Loucy (cell line): Measurements from ENCODE around the gene ZNF385D.

ENCODE experiments used
- H2AFZ ChIP-seq: fragments of 200-600 bp; sonication (generic); 2 replicates; pipeline ENCODE4 v1.6.0; 2016; ENCODE audit warnings: antibody characterized with exemption, mild to moderate bottlenecking, low read length, moderate library complexity
- H3F3A ChIP-seq: fragments of 200-600 bp; 2 replicates; pipeline ENCODE4 v1.6.0; 2016; ENCODE audit warnings: antibody characterized with exemption, low read depth, mild to moderate bottlenecking
- H3K27me3 ChIP-seq: fragments of 200-600 bp; sonication (generic); 2 replicates; pipeline ENCODE4 v1.6.1; 2014; ENCODE audit warnings: low read length, mild to moderate bottlenecking; ENCODE audit not compliant: insufficient read depth, poor library complexity, severe bottlenecking
- H3K36me3 ChIP-seq: fragments of 200-600 bp; sonication (generic); 2 replicates; pipeline ENCODE4 v1.6.1; 2016; ENCODE audit warnings: low read length; ENCODE audit not compliant: insufficient read depth
- H3K4me1 ChIP-seq: fragments of 200-600 bp; sonication (generic); 2 replicates; pipeline ENCODE4 v1.5.1; 2014; ENCODE audit warnings: low read length, mild to moderate bottlenecking; ENCODE audit not compliant: insufficient read depth, poor library complexity, severe bottlenecking
- H3K4me2 ChIP-seq: fragments of 200-600 bp; sonication (generic); 2 replicates; pipeline ENCODE4 v1.6.0; 2014; ENCODE audit warnings: antibody characterized with exemption, low read length, low read depth, mild to moderate bottlenecking; ENCODE audit not compliant: poor library complexity, severe bottlenecking
- H3K4me3 ChIP-seq: fragments of 200-600 bp; sonication (generic); 2 replicates; pipeline ENCODE4 v1.5.1; 2014; ENCODE audit warnings: low read length, mild to moderate bottlenecking, mixed read lengths; ENCODE audit not compliant: poor library complexity, severe bottlenecking
- H3K79me2 ChIP-seq: fragments of 200-600 bp; sonication (generic); 2 replicates; pipeline ENCODE4 v1.6.1; 2014; ENCODE audit warnings: low read length; ENCODE audit not compliant: insufficient read depth
- H3K9ac ChIP-seq: fragments of 200-600 bp; sonication (generic); 2 replicates; pipeline ENCODE4 v1.6.0; 2014; ENCODE audit warnings: mild to moderate bottlenecking, low read depth, low read length, moderate library complexity; ENCODE audit not compliant: poor library complexity, severe bottlenecking
- H3K9me2 ChIP-seq: fragments of 200-600 bp; sonication (generic); replicated peaks from 2 replicates; pipeline ENCODE4 v1.6.1; 2016; ENCODE audit warnings: low read depth, low read length, mixed read lengths
- H3K9me3 ChIP-seq: fragments of 200-600 bp; sonication (generic); 2 replicates; pipeline ENCODE4 v1.6.1; 2014; ENCODE audit warnings: mild to moderate bottlenecking, antibody characterized with exemption, low read length, low read depth; ENCODE audit not compliant: insufficient read depth
- H4K20me1 ChIP-seq: fragments of 200-600 bp; sonication (generic); 2 replicates; pipeline ENCODE4 v1.6.0; 2014; ENCODE audit warnings: antibody characterized with exemption, low read length, mild to moderate bottlenecking; ENCODE audit not compliant: insufficient read depth, poor library complexity, severe bottlenecking
- CTCF ChIP-seq: fragments of 200-600 bp; sonication (generic); conservative IDR thresholded peaks from 2 replicates; pipeline ENCODE4 v1.5.1; 2014; ENCODE audit warnings: mild to moderate bottlenecking, antibody characterized with exemption, low read length
- EZH2phosphoT487 ChIP-seq: fragments of 200-600 bp; IDR thresholded peaks from 2 replicates; pipeline ENCODE4 v1.6.1; 2018; ENCODE audit warnings: antibody characterized with exemption, mild to moderate bottlenecking, moderate library complexity, borderline replicate concordance

ZNF385D gene

DNA sequence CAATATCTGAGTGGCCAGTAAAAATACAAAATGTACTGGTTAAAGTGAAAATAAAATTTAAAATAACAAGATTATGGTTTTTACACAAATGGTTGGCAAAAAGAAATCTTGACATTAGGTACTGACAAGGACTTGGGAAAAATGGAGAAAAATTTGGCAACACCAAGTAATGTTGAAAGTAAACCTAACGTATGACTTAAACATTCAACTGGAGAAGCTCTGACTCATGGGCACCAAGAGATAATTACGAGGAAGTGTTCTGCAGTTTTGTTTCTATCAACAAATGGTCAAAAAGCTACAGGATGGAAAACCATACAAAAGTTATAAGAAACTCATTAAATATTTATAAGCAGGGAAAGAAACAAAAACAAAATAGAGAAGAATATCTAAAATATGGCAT is 177.7 kb downstream of the ZNF385D start:
- Histone ChIP-seq H3K36me3 (no peaks in the 10 kb centered on the region), H3K79me2 (no peaks in the 10 kb centered on the region), H4K20me1 (no peaks in the 10 kb centered on the region), H3K9me3 (no peaks in the 10 kb centered on the region), H3K9ac (no peak overlapping the region), H3K27me3 (no peaks in the 10 kb centered on the region), H3K9me2 (no peaks in the 10 kb centered on the region), H3K4me1 (no peaks in the 10 kb centered on the region), H2AFZ (no peak overlapping the region), H3K4me2 (no peak overlapping the region), H3F3A (no peaks in the 10 kb centered on the region), H3K4me3 (no peak overlapping the region)
- TF ChIP-seq EZH2phosphoT487 (no peak), CTCF (no peak)

DNA sequence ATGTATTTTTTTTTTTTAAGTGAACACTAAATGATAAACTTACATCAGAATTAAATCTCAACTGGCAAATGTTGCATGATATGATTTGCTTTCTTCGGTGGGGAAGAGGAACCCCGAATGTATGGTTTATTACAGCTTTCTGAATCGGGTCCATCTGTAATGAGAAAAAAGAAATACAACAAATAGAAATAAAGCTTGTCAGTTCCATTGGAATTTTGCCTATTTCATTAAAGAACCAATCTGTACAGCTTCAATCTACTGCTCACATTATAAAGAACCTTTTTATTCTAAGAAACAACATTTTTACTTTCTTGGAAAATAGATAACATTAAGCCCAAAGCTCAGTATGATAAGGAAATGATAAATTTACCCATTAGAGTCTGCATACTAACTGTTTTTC is 186.5 kb downstream of the ZNF385D start:
- TF ChIP-seq EZH2phosphoT487 (no peak), CTCF (no peak)
- no peak overlapping the region for H3K4me3 ChIP-seq
- H3K4me2 ChIP-seq: no peak overlapping the region

DNA sequence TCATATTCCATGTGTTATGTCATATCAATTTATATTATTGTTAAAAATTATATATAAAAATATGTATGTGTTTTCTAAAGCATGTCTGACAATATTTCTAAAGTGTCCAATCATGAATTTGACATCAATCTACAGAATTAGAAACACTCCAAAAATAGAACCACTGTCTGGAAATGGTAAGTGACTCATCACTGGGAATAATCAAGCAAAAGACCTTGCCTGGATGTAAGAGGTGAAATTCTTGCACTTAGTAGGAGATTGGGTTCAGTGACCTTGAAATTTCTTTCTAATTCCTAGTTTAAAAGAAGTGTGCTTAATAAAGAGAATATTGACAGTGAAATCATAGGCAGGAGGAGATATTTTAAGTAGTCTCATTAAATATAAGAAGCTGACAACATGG is 188.8 kb downstream of the ZNF385D start:
- no peaks in the 10 kb centered on the region for H3F3A ChIP-seq
- H3K36me3 ChIP-seq: no peaks in the 10 kb centered on the region
- H2AFZ ChIP-seq: no peak overlapping the region
- no peaks in the 10 kb centered on the region for H3K27me3 ChIP-seq
- no peaks in the 10 kb centered on the region for H3K4me1 ChIP-seq
- H3K4me2 ChIP-seq: no peak overlapping the region
- no peak overlapping the region for H3K4me3 ChIP-seq
- TF ChIP-seq EZH2phosphoT487: no peak
- TF ChIP-seq CTCF: no peak
- H4K20me1 ChIP-seq: no peaks in the 10 kb centered on the region
- no peaks in the 10 kb centered on the region for H3K79me2 ChIP-seq
- H3K9ac ChIP-seq: no peak overlapping the region
- H3K9me2 ChIP-seq: no peaks in the 10 kb centered on the region
- H3K9me3 ChIP-seq: no peaks in the 10 kb centered on the region

More for the DNA sequence above, 186.5 kb downstream of the ZNF385D start:
- Histone ChIP-seq H3K9me3 (no peaks in the 10 kb centered on the region), H3K79me2 (no peaks in the 10 kb centered on the region), H3K9ac (no peak overlapping the region), H4K20me1 (no peaks in the 10 kb centered on the region), H3K4me1 (no peaks in the 10 kb centered on the region), H3K36me3 (no peaks in the 10 kb centered on the region), H3K9me2 (no peaks in the 10 kb centered on the region), H3K27me3 (no peaks in the 10 kb centered on the region), H2AFZ (no peak overlapping the region), H3F3A (no peaks in the 10 kb centered on the region)
